SK-N-SH treated with all-trans-retinoic acid at 6 μM for 48 hours (cell line): ENCODE results near the gene COPS7A.
A peak's percentile ranks its signal among the peaks of the same experiment; 100 is the strongest.

Source experiments
- ATAC-seq: fragments of 200-7000 bp; cut with Tn5 transposase; 3 replicates; pipeline ENCODE4 v1.9.1; 2020; ENCODE audit warnings: mild to moderate bottlenecking, moderate library complexity
- ARNTL ChIP-seq: fragments of 450-650 bp; formaldehyde crosslinking; IDR thresholded peaks from 2 replicates; pipeline ENCODE4 v1.5.0; 2020; ENCODE audit warnings: low read depth, mild to moderate bottlenecking, moderate library complexity, borderline replicate concordance
- BACH2 ChIP-seq: fragments of 250-450 bp; sonication (Bioruptor Pico); IDR thresholded peaks from 2 replicates; pipeline ENCODE4 v1.9.0; 2021; ENCODE audit warnings: mild to moderate bottlenecking, borderline replicate concordance
- CSDC2 ChIP-seq: fragments of 250-450 bp; sonication (Bioruptor Pico); IDR thresholded peaks from 2 replicates; pipeline ENCODE4 v1.5.0; 2020; ENCODE audit warnings: mild to moderate bottlenecking, moderate library complexity
- ESRRG ChIP-seq: fragments of 250-450 bp; sonication (Bioruptor Pico); IDR thresholded peaks from 2 replicates; pipeline ENCODE4 v1.6.1; 2021; ENCODE audit warnings: mild to moderate bottlenecking
- GLIS3 ChIP-seq: fragments of 250-450 bp; sonication (Bioruptor Pico); IDR thresholded peaks from 2 replicates; pipeline ENCODE4 v1.5.0; 2020; ENCODE audit warnings: mild to moderate bottlenecking, moderate library complexity
- ISL1 ChIP-seq: fragments of 250-450 bp; sonication (Bioruptor Pico); IDR thresholded peaks from 2 replicates; pipeline ENCODE4 v2.1.2; 2022; ENCODE audit warnings: mild to moderate bottlenecking, moderate library complexity
- OSR1 ChIP-seq: fragments of 250-450 bp; sonication (Bioruptor Pico); IDR thresholded peaks from 2 replicates; pipeline ENCODE4 v1.8.0; 2022; ENCODE audit warnings: moderate library complexity, mild to moderate bottlenecking, inconsistent platforms
- RARB ChIP-seq: fragments of 250-450 bp; sonication (Bioruptor Pico); IDR thresholded peaks from 2 replicates; pipeline ENCODE4 v1.8.0; 2021; ENCODE audit warnings: mild to moderate bottlenecking, moderate library complexity
- SNAI2 ChIP-seq: fragments of 250-450 bp; sonication (Bioruptor Pico); IDR thresholded peaks from 2 replicates; pipeline ENCODE4 v1.5.0; 2020; ENCODE audit warnings: mild to moderate bottlenecking, moderate library complexity
- TOX ChIP-seq: fragments of 250-450 bp; sonication (Bioruptor Pico); IDR thresholded peaks from 2 replicates; pipeline ENCODE4 v1.8.0; 2021; ENCODE audit warnings: mild to moderate bottlenecking, moderate library complexity, borderline replicate concordance
- ZC3H10 ChIP-seq: fragments of 250-450 bp; sonication (Bioruptor Pico); IDR thresholded peaks from 2 replicates; pipeline ENCODE4 v1.5.1; 2021; ENCODE audit warnings: mild to moderate bottlenecking, moderate library complexity
- ZFP3 ChIP-seq: fragments of 250-450 bp; sonication (Bioruptor Pico); IDR thresholded peaks from 2 replicates; pipeline ENCODE4 v1.5.0; 2020; ENCODE audit warnings: mild to moderate bottlenecking, moderate library complexity
- ZFP30 ChIP-seq: fragments of 450-650 bp; formaldehyde crosslinking; IDR thresholded peaks from 2 replicates; pipeline ENCODE4 v1.5.0; 2022; ENCODE audit warnings: mild to moderate bottlenecking, moderate library complexity
- ZNF565 ChIP-seq: fragments of 450-650 bp; formaldehyde crosslinking; conservative IDR thresholded peaks from 2 replicates; pipeline ENCODE4 v1.5.0; 2020; ENCODE audit warnings: low read depth, mild to moderate bottlenecking, moderate library complexity
- ZNF70 ChIP-seq: fragments of 450-650 bp; formaldehyde crosslinking; IDR thresholded peaks from 2 replicates; pipeline ENCODE4 v1.5.0; 2020; ENCODE audit warnings: mild to moderate bottlenecking, moderate library complexity
- ZNF8 ChIP-seq: fragments of 450-650 bp; formaldehyde crosslinking; IDR thresholded peaks from 2 replicates; pipeline ENCODE4 v1.5.0; 2020; ENCODE audit warnings: mild to moderate bottlenecking, moderate library complexity
- TF ChIP-seq, protein P1 (sequence below): fragments of 250-450 bp; sonication (Bioruptor Pico); IDR thresholded peaks from 2 replicates; pipeline ENCODE4 v1.5.0; 2020; ENCODE audit warnings: mild to moderate bottlenecking, moderate library complexity
- TF ChIP-seq, protein P2 (sequence below): fragments of 250-450 bp; sonication (Bioruptor Pico); IDR thresholded peaks from 2 replicates; pipeline ENCODE4 v1.5.1; 2020; ENCODE audit warnings: low read depth, mild to moderate bottlenecking, moderate library complexity
- TF ChIP-seq, protein P3 (sequence below): fragments of 250-450 bp; sonication (Bioruptor Pico); IDR thresholded peaks from 2 replicates; pipeline ENCODE4 v1.8.0; 2020; ENCODE audit warnings: mild to moderate bottlenecking, moderate library complexity, borderline replicate concordance

COPS7A gene

DNA sequence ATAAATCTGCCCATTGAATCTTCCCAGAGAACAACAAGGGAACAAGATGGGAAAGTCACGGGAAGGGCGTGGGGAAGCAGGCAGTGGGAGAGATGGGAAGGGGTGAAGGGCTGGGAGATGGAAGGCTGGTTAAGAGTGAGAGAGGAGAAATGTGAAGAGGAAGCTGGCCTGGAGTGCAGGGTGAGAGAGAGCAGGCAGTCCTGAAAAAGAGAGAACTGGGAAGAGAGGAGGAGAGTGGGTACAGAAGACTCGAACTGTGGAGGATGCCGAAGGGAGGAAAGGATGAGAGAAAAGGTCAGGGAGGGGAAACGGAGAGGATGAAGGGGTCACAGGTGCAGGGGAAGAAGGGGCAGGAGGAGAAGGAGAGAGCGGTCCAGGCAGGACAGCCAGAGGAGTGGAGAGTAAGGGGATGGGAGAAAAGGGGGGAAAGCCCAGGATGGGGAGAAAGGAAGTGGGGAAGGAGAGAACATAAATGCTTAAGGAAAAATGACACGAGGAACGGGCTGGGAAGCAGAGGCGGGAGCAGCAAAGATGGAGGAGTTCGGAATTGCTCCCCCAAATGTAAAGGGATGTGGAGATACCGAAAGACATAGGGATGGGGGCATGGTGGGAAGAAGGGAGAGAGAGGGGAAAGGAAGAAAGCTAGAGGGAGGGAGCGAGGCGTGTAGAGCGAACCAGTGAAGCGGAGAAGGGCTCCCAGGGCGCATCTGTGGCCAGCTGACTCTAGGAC, 24.4 kb upstream of the COPS7A start:
- peak; percentile 52 for ATAC-seq
- TF ChIP-seq, protein P1, sequence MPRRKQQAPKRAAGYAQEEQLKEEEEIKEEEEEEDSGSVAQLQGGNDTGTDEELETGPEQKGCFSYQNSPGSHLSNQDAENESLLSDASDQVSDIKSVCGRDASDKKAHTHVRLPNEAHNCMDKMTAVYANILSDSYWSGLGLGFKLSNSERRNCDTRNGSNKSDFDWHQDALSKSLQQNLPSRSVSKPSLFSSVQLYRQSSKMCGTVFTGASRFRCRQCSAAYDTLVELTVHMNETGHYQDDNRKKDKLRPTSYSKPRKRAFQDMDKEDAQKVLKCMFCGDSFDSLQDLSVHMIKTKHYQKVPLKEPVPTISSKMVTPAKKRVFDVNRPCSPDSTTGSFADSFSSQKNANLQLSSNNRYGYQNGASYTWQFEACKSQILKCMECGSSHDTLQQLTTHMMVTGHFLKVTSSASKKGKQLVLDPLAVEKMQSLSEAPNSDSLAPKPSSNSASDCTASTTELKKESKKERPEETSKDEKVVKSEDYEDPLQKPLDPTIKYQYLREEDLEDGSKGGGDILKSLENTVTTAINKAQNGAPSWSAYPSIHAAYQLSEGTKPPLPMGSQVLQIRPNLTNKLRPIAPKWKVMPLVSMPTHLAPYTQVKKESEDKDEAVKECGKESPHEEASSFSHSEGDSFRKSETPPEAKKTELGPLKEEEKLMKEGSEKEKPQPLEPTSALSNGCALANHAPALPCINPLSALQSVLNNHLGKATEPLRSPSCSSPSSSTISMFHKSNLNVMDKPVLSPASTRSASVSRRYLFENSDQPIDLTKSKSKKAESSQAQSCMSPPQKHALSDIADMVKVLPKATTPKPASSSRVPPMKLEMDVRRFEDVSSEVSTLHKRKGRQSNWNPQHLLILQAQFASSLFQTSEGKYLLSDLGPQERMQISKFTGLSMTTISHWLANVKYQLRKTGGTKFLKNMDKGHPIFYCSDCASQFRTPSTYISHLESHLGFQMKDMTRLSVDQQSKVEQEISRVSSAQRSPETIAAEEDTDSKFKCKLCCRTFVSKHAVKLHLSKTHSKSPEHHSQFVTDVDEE (CRISPR knock-in tag): no peak
- TF ChIP-seq ESRRG (CRISPR knock-in tag): no peak

DNA sequence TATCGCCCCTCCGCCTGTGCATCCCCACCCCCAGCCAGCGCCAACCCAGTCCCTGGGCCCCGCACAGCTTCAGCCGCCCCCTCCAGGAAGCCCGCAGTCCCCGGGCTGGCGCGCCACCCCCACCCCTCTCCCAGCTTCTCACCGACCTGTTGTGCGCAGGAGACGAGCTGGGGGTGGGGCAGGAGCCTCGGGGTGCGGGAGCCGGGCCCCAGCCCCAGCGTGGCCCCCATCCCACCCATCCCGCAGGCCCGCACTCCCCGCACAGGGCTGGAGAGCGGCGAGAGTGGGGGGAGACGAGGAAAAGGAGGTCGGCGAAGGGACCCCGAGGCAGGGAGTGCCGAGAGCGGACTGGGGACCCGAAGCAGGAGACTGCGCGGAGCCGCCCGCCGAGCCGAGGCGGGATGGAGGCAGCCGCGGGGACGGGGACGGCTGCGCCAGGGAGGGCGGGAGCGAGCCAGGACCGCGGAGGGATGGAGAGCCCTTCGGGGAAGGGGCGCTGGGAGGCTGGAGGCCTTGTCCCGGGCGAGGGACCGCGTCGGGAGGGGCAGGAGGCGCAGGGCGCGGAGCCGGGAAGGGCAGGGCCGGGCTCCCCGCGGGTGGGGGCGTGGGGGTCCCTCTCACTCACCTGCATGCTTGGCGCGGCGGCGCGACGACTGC, 23.7 kb upstream of the COPS7A start:
- ATAC-seq: peak; percentile 69
- TF ChIP-seq ZFP3 (CRISPR knock-in tag): no peak
- no peak for TF ChIP-seq ZNF8 (CRISPR knock-in tag)
- TF ChIP-seq RARB (CRISPR knock-in tag): no peak
- TF ChIP-seq, protein P1 (CRISPR knock-in tag): no peak
- no peak for TF ChIP-seq ZC3H10 (CRISPR knock-in tag)
- no peak for TF ChIP-seq SNAI2 (CRISPR knock-in tag)
- TF ChIP-seq ZNF565: no peak

DNA sequence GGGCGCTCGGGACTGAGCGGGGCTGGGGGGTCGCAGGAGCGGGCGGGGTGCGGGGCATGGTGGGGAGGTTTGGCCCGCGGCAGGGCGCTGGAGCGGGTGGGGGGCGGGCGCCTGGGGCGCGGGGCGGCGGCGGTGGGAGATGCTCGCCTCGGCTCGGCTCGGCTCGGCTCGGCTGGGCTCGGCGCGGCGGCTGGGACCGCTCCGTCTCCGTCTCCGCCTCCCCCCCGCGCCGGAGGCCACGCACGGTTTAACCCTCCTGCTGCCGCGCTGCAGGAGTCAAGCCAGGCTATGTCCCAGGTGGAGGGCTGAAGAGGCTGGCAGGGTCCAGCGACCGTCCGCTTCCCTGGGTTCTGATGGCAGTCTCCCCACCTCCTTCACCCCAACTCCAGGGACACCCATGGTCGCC, 23.2 kb upstream of the COPS7A start, which contains the start of gene PIANP:
Gene PIANP (minus strand): TSS at position 170 of the 406 bp plus-strand sequence. CDS start 2,754 bp downstream, outside the sequence.
- peak; percentile 73 for ATAC-seq
- TF ChIP-seq CSDC2 (CRISPR knock-in tag) (no peak), ZNF565 (no peak), SNAI2 (CRISPR knock-in tag) (no peak), ISL1 (CRISPR knock-in tag) (no peak), GLIS3 (CRISPR knock-in tag) (no peak), ARNTL (no peak), ESRRG (CRISPR knock-in tag) (no peak), OSR1 (CRISPR knock-in tag) (no peak), BACH2 (CRISPR knock-in tag) (no peak), ZFP30 (CRISPR knock-in tag) (no peak), TOX (no peak), ZNF8 (CRISPR knock-in tag) (no peak), ZFP3 (CRISPR knock-in tag) (no peak), ZNF70 (CRISPR knock-in tag) (no peak)
- TF ChIP-seq, protein P1 (CRISPR knock-in tag): no peak
- TF ChIP-seq, protein P2, sequence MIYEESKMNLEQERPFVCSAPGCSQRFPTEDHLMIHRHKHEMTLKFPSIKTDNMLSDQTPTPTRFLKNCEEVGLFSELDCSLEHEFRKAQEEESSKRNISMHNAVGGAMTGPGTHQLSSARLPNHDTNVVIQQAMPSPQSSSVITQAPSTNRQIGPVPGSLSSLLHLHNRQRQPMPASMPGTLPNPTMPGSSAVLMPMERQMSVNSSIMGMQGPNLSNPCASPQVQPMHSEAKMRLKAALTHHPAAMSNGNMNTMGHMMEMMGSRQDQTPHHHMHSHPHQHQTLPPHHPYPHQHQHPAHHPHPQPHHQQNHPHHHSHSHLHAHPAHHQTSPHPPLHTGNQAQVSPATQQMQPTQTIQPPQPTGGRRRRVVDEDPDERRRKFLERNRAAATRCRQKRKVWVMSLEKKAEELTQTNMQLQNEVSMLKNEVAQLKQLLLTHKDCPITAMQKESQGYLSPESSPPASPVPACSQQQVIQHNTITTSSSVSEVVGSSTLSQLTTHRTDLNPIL (CRISPR knock-in tag): no peak
- TF ChIP-seq, protein P3, sequence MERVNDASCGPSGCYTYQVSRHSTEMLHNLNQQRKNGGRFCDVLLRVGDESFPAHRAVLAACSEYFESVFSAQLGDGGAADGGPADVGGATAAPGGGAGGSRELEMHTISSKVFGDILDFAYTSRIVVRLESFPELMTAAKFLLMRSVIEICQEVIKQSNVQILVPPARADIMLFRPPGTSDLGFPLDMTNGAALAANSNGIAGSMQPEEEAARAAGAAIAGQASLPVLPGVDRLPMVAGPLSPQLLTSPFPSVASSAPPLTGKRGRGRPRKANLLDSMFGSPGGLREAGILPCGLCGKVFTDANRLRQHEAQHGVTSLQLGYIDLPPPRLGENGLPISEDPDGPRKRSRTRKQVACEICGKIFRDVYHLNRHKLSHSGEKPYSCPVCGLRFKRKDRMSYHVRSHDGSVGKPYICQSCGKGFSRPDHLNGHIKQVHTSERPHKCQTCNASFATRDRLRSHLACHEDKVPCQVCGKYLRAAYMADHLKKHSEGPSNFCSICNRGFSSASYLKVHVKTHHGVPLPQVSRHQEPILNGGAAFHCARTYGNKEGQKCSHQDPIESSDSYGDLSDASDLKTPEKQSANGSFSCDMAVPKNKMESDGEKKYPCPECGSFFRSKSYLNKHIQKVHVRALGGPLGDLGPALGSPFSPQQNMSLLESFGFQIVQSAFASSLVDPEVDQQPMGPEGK (CRISPR knock-in tag): no peak
- TF ChIP-seq, all 23 proteins: peak for 0
